ENCODE data around the gene OR4A16.

The OR4A16 gene

GRCh38 chr11:55342901-55343300, at the start of gene OR4A16:
Gene OR4A16, plus strand, starts transcription at chr11:55343201. Its CDS starts 0 bp downstream, at chr11:55343201.
- DNase-seq (ENCODE audit: low read depth in 2 of 2, low spot score in 1 of 2), result no peak

GRCh38 chr11:55324500-55324899, 18.5 kb upstream of the OR4A16 start:
- DNase-seq (ENCODE audit: low read depth in 2 of 2, low spot score in 1 of 2), result no peak

GRCh38 chr11:55345306-55345705, 2.3 kb downstream of the OR4A16 start:
- no peak for DNase-seq (ENCODE audit: low read depth in 2 of 2, low spot score in 1 of 2)

- no peak for DNase-seq (ENCODE audit: low read depth in 2 of 2, low spot score in 1 of 2)
These were observed 6.0 kb downstream of the OR4A16 start for GRCh38 chr11:55349032-55349431.

GRCh38 chr11:55357560-55358184, 14.7 kb downstream of the OR4A16 start:
- no peak for DNase-seq (ENCODE audit: low read depth in 2 of 2, low spot score in 1 of 2)

- DNase-seq (ENCODE audit: low read depth in 2 of 2, low spot score in 1 of 2), result no peak
These were observed 24.7 kb downstream of the OR4A16 start, which contains the start of gene OR4A15 for GRCh38 chr11:55367674-55368073. Gene OR4A15, plus strand, starts transcription at chr11:55367974. Its CDS starts 0 bp downstream, at chr11:55367974.
